Measurements from ENCODE around the gene PIGZ. TPM values are rescaled to one million over a fixed set of nuclear protein-coding genes. Genes with fewer than 3 reads are reported as not detected.

The PIGZ gene
- total RNA-seq, 2 experiments from 2014 or later = 0.27 to 0.76 TPM

DNA sequence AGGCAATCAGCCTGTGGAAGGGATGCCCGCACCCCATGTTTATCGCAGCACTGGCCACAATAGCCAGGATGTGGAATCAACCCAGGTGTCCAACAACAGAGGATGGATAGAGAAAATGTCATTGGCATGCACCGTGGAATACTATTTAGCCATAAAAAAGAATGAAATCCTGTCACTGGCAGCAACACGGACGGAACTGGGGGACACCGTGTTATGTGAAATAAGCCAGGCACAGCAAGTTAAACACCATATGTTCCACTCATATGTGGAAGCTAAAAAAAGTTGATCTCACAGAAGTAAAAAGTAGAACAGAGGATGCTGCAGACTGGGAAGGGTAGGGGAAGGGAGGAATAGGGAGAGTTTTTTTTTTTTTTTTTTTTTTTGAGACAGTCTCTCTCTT is 45.4 kb upstream of the PIGZ start:
- ATAC-seq (no peak), DNase-seq (no peak)
- ChIA-PET CTCF (no interaction called here), POLR2A (interaction anchor here (1.1 kb wide), 1 partner anchor 9 kb away, joined by 3 read pairs; no protein-coding TSS in a partner anchor)
- TF ChIP-seq, protein P1, sequence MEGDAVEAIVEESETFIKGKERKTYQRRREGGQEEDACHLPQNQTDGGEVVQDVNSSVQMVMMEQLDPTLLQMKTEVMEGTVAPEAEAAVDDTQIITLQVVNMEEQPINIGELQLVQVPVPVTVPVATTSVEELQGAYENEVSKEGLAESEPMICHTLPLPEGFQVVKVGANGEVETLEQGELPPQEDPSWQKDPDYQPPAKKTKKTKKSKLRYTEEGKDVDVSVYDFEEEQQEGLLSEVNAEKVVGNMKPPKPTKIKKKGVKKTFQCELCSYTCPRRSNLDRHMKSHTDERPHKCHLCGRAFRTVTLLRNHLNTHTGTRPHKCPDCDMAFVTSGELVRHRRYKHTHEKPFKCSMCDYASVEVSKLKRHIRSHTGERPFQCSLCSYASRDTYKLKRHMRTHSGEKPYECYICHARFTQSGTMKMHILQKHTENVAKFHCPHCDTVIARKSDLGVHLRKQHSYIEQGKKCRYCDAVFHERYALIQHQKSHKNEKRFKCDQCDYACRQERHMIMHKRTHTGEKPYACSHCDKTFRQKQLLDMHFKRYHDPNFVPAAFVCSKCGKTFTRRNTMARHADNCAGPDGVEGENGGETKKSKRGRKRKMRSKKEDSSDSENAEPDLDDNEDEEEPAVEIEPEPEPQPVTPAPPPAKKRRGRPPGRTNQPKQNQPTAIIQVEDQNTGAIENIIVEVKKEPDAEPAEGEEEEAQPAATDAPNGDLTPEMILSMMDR (IDR thresholded peaks at IDR 0.05) = no peak
- Mint-ChIP-seq H3K27ac (no peak overlapping the region), H3K4me1 (ENCODE audit: low read depth) (no peaks in the 10 kb centered on the region), H3K27me3 (no peaks in the 10 kb centered on the region), H3K9me3 (no peaks in the 10 kb centered on the region), H3K36me3 (ENCODE audit: low read depth) (no peaks in the 10 kb centered on the region), H3K4me3 (no peak overlapping the region)
- intact Hi-C loops (cut with micrococcal nuclease) = no loop called here

DNA sequence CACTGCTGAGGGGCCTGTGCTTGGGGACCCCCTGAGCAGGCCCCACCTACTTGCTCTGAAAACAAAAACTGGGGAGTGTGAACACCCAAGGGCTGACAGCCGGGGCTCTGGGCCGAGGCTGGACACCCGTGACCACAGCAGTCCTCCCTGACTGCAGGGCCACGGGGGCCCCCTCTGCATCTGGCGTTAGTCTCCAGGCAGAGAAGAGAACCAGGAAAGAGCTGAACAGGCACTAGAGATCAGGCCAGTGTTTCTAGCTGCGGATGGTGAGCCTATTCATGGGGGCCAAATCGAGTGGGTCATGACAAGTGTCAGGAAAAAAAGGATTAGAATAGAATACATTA is 43.9 kb upstream of the PIGZ start:
- no peak for ATAC-seq
- Mint-ChIP-seq H3K4me1 (ENCODE audit: low read depth) (no peaks in the 10 kb centered on the region), H3K4me3 (no peak overlapping the region), H3K27me3 (no peaks in the 10 kb centered on the region), H3K36me3 (ENCODE audit: low read depth) (no peaks in the 10 kb centered on the region), H3K27ac (no peak overlapping the region), H3K9me3 (no peaks in the 10 kb centered on the region)
- TF ChIP-seq, protein P1 (IDR thresholded peaks at IDR 0.05) = no peak
- intact Hi-C loops (cut with micrococcal nuclease) = no loop called here
- DNase-seq = no peak
- POLR2A ChIA-PET = interaction anchor here (0.6 kb wide), 1 partner anchor 286 kb away, joined by 3 read pairs; no protein-coding TSS in a partner anchor
- CTCF ChIA-PET = no interaction called here

DNA sequence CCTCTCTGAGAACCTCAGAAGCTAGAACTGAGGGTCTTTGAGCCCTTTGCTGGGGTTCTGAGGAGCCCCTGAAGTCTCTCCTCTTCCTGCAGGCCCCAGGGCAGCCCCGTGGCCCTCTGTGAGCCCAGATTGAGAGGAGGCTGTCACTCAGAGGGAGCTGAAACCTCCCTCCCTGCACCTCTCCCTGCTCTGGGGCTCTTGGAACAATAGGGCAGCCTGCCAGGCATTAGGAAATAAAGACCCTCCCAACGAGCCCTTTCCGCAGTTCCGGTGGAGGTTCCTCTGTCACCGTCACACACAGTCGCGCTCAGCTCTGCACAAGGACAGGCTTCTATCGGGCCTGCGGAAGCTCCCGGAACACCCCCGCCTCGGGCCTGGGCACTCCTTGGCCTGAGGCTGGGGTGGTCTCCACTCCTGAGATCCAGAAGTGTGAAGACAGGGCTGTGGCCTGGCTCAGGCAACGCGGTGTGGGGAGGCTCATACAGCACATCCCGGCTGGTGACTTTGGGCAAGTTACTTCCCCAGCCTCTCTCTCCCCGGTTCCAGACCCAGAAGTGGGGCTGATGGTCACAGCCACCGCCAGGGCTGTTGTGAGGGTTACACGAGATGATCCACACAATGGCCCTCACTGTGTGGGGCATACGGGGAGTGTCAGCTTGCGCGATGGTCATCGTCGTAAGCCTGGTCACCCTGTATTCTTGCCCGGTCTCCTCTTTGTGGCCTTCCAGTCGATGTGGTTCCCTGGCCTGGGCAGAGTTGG is 43.3 kb upstream of the PIGZ start:
- Mint-ChIP-seq H3K4me3 (no peak overlapping the region), H3K36me3 (ENCODE audit: low read depth) (no peaks in the 10 kb centered on the region), H3K9me3 (no peaks in the 10 kb centered on the region), H3K4me1 (ENCODE audit: low read depth) (no peaks in the 10 kb centered on the region), H3K27me3 (no peaks in the 10 kb centered on the region), H3K27ac (no peak overlapping the region)
- TF ChIP-seq, protein P1 (IDR thresholded peaks at IDR 0.05) = no peak
- intact Hi-C loops (cut with micrococcal nuclease) = no loop called here
- ChIA-PET CTCF (no interaction called here), POLR2A (no interaction called here)
- ATAC-seq = no peak
- no peak for DNase-seq

DNA sequence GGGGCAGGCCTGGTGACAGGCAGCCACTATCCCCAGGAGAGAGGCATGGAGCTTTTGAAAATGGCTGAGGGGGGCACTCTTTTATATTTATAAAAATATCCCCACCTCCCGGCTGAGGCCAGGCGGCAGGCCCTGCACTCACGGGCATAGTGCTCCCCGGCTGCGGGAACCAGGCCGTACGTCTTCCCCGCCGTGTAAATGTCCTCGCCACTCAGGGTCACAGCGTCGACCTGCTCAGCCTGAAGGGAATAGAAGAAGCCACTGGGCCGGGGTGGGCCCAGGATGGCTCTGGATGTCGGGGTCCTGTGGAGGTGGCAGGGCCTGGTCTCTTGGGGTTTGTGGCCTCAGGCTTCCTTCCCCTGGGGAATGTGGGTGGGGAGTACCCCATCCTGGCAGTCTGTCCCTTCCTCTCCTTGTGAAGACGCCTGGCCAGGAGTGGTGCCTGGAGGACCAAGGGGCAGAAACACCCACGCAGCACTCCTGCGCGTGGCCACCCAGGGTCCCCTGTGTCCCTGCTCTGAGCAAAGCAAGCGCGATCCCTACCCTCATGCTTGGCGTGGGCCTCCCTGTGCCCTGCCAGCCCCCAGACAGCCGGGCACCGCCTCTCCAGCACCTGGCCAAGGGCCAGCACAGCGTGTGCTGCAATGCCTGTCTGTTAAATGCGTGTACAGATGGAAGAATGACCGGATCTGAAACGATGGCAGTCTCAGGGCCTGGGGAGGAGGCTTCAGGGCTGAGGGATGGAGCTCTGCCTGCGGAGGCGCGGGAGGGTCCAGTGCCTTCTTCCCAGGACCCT is 42.1 kb upstream of the PIGZ start:
- DNase-seq = no peak
- Mint-ChIP-seq H3K4me3 (no peak overlapping the region), H3K36me3 (ENCODE audit: low read depth) (no peaks in the 10 kb centered on the region), H3K27me3 (no peaks in the 10 kb centered on the region), H3K27ac (no peak overlapping the region), H3K9me3 (no peaks in the 10 kb centered on the region), H3K4me1 (ENCODE audit: low read depth) (no peaks in the 10 kb centered on the region)
- ChIA-PET CTCF (interaction anchor here (1.1 kb wide), 1 partner anchor 18 kb away, joined by 4 read pairs; the partner anchor contains the start of gene MELTF), POLR2A (no interaction called here)
- intact Hi-C loops (cut with micrococcal nuclease) = no loop called here
- TF ChIP-seq, protein P1 (IDR thresholded peaks at IDR 0.05) = no peak
- no peak for ATAC-seq

DNA sequence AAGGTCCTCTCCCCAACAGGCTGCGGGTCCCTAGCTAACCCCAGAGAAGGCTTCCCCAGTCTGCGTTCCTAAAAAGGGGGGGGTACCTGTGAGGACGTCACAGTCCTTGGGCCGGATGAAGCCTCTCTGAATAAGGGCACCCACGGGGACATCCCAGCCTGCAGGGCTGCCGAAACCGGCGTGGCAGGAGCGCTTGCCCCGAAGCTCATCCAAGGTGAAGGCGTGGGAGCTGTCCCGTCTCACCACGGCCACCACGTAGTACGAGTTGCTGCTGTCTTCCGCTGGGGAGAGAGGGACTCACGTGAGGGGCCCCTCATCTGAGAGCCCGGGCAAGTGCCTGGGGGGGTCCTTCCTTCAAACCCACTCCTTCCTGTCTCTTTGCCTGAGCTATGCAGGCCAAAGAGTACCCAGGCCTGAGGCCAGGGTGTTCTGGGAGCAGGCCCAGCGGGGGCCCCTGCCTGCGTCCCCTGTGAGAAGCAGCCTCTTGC is 40.9 kb upstream of the PIGZ start:
- CTCF ChIA-PET = interaction anchor here (1.1 kb wide), 1 partner anchor 19 kb away, joined by 4 read pairs; the partner anchor contains the start of gene MELTF
- no peaks in the 10 kb centered on the region for H3K9me3 Mint-ChIP-seq

More for the DNA sequence above, 40.9 kb upstream of the PIGZ start:
- no peaks in the 10 kb centered on the region for H3K4me1 Mint-ChIP-seq (ENCODE audit: low read depth)
- POLR2A ChIA-PET = no interaction called here
- no peaks in the 10 kb centered on the region for H3K27me3 Mint-ChIP-seq
- intact Hi-C loops (cut with micrococcal nuclease) = no loop called here
- ATAC-seq = no peak
- no peak overlapping the region for H3K27ac Mint-ChIP-seq
- no peak for DNase-seq
- no peaks in the 10 kb centered on the region for H3K36me3 Mint-ChIP-seq (ENCODE audit: low read depth)
- TF ChIP-seq, protein P1 (IDR thresholded peaks at IDR 0.05) = no peak
- H3K4me3 Mint-ChIP-seq = no peak overlapping the region
